Measurements from ENCODE around the gene ANKRD13B. TPM values are rescaled to one million over a fixed set of nuclear protein-coding genes. Genes with fewer than 3 reads are reported as not detected.

Gene ANKRD13B
- total RNA-seq, 1 experiment from 2014 or later, result 31.4 TPM

- TF ChIP-seq POLR2AphosphoS5 (IDR thresholded peaks at IDR 0.05; ENCODE audit: low read depth, low read length), result peak; percentile 55
- TF ChIP-seq TCF7L2 (IDR thresholded peaks at IDR 0.05; ENCODE audit: low read depth, low read length), result no peak
- peak; percentile 85 for TF ChIP-seq CTCF (IDR thresholded peaks at IDR 0.05)
- intact Hi-C loops (cut with micrococcal nuclease; ENCODE audit: unreplicated experiment) (no loop called here), in situ Hi-C loops (cut with HindIII; ENCODE audit: low pct_unique_long_range_greater_than_20kb, low sequenced_read_pairs) (no loop called here)
- no TSS peak for BruUV-seq (replicated peaks)
- Histone ChIP-seq H3K27me3 (ENCODE audit: control insufficient read depth, insufficient read depth, low read length) (no peaks in the 10 kb centered on the region), H3K27ac (ENCODE audit: low read length) (peak overlapping the region; percentile 71), H3K36me3 (ENCODE audit: control insufficient read depth, insufficient read depth, low read length) (no peaks in the 10 kb centered on the region), H3K4me3 (ENCODE audit: low read depth in 2 of 2, low read length in 2 of 2) (peak overlapping the region; percentile 28 to 53; a peak in 3 of 4 replicates), H3K4me1 (ENCODE audit: control insufficient read depth, insufficient read depth, low read length) (peaks cover 42% of the 10 kb centered on the region), H3K9me3 (ENCODE audit: control insufficient read depth, insufficient read depth, low read depth, low read length) (no peaks in the 10 kb centered on the region)
- DNase-seq (ENCODE audit: low read depth, low spot score) (no peak), ATAC-seq (peak; percentile 71)
- POLR2A ChIA-PET, result interaction anchor here (0.9 to 1.1 kb wide), 2 partner anchors 12 to 25 kb away, joined by 3 read pairs; no protein-coding TSS in a partner anchor
- CTCF ChIA-PET, result interaction anchor here (0.5 to 2.2 kb wide), 23 partner anchors 9 to 728 kb away, joined by 3 to 15 read pairs (median 4); partner anchors contain the start of gene ANKRD13B
Measured at GRCh38 chr17:29617125-29617480, 24.2 kb downstream of the ANKRD13B start.

DNA sequence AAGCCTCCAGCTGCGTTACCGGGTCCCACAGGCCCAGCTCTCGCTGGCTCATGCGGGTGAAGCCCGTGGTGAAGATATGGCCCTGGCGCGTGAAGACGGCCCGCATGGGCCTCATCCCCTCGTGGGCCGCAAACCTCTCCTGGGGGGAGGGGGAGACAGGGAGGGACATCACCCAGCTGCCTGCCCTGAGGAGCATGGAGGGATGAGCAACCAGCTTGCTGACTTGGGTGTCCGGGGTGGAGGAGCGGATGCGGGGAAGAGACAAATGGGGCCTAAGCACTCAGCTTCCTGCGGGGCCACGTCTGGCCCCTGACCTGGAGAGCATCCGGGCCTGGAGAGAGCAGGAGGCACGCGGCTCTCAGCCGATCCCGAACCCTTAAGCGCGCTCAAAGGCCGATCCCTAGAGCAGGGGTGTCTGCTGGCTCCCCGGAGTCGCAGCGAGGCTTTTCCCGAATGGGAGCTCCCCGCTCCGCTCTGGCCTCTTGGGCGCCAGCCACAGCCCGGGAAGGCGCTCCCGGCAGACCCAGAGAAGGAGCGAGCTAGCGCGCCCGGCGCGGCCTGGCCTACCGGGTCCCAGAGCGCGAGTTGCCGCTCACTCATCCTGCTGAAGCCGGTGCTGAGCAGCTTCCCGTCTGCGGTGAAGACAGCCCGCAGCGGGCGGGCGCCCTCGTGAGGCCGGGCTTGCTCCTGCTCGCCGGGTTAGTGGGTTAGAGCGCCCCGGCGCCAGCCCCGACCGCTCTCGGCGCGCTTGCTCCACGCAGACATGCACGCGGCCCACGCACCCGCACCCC, 24.7 kb downstream of the ANKRD13B start:
- POLR2A ChIA-PET, result interaction anchor here (1.1 kb wide), 1 partner anchor 13 kb away, joined by 3 read pairs; no protein-coding TSS in a partner anchor
- Histone ChIP-seq H3K4me3 (ENCODE audit: low read depth in 2 of 2, low read length in 2 of 2) (peak overlapping the region; percentile 28 to 53), H3K9me3 (ENCODE audit: control insufficient read depth, insufficient read depth, low read depth, low read length) (no peaks in the 10 kb centered on the region), H3K27ac (ENCODE audit: low read length) (peak overlapping the region; percentile 71), H3K36me3 (ENCODE audit: control insufficient read depth, insufficient read depth, low read length) (no peaks in the 10 kb centered on the region), H3K27me3 (ENCODE audit: control insufficient read depth, insufficient read depth, low read length) (no peaks in the 10 kb centered on the region), H3K4me1 (ENCODE audit: control insufficient read depth, insufficient read depth, low read length) (peaks cover 44% of the 10 kb centered on the region)
- TF ChIP-seq POLR2AphosphoS5 (IDR thresholded peaks at IDR 0.05; ENCODE audit: low read depth, low read length), result peak; percentile 35; the same call in 1 of the 2 replicates
- peak; percentile 91 for TF ChIP-seq CTCF (IDR thresholded peaks at IDR 0.05)
- no peak for TF ChIP-seq SIN3A (IDR thresholded peaks at IDR 0.05; ENCODE audit: borderline replicate concordance, insufficient read depth, low read depth, low read length)
- TF ChIP-seq, protein P1, sequence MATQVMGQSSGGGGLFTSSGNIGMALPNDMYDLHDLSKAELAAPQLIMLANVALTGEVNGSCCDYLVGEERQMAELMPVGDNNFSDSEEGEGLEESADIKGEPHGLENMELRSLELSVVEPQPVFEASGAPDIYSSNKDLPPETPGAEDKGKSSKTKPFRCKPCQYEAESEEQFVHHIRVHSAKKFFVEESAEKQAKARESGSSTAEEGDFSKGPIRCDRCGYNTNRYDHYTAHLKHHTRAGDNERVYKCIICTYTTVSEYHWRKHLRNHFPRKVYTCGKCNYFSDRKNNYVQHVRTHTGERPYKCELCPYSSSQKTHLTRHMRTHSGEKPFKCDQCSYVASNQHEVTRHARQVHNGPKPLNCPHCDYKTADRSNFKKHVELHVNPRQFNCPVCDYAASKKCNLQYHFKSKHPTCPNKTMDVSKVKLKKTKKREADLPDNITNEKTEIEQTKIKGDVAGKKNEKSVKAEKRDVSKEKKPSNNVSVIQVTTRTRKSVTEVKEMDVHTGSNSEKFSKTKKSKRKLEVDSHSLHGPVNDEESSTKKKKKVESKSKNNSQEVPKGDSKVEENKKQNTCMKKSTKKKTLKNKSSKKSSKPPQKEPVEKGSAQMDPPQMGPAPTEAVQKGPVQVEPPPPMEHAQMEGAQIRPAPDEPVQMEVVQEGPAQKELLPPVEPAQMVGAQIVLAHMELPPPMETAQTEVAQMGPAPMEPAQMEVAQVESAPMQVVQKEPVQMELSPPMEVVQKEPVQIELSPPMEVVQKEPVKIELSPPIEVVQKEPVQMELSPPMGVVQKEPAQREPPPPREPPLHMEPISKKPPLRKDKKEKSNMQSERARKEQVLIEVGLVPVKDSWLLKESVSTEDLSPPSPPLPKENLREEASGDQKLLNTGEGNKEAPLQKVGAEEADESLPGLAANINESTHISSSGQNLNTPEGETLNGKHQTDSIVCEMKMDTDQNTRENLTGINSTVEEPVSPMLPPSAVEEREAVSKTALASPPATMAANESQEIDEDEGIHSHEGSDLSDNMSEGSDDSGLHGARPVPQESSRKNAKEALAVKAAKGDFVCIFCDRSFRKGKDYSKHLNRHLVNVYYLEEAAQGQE (IDR thresholded peaks at IDR 0.05; ENCODE audit: insufficient read depth in 1 of 2, low read depth in 2 of 2, low read length in 1 of 2), result 0 out of 4 replicates have a peak, but pooled peaks of 1 of the 2 experiments have one; percentile 34
- peak; percentile 35; the same call in 1 of the 2 replicates for TF ChIP-seq TCF7L2 (IDR thresholded peaks at IDR 0.05; ENCODE audit: low read depth, low read length)
- intact Hi-C loops (cut with micrococcal nuclease; ENCODE audit: unreplicated experiment), result no loop called here
- ATAC-seq (peak; percentile 70), DNase-seq (ENCODE audit: low read depth, low spot score) (no peak)
- in situ Hi-C loops (cut with HindIII; ENCODE audit: low pct_unique_long_range_greater_than_20kb, low sequenced_read_pairs), result no loop called here
- no TSS peak for BruUV-seq (replicated peaks)
- CTCF ChIA-PET, result interaction anchor here (0.6 to 2.2 kb wide), 18 partner anchors 8 to 727 kb away, joined by 3 to 15 read pairs (median 4); partner anchors contain the start of gene ANKRD13B
